Naive thymus-derived CD4-positive, alpha-beta T cell (primary cell): ENCODE data around the gene RPUSD3. TPM values are rescaled to one million over a fixed set of nuclear protein-coding genes. Genes with fewer than 3 reads are reported as not detected.
A peak's percentile ranks its signal among the peaks of the same experiment; 100 is the strongest.

Experiments
- ATAC-seq: fragments of 150-1000 bp; cut with Tn5 transposase; 2 replicates; pipeline ENCODE4 v1.10.0; 2021; ENCODE audit warnings: mild to moderate bottlenecking, moderate library complexity
- CTCF ChIA-PET: fragments of 350-600 bp; sonication (Branson Sonifier 250); formaldehyde crosslinking; loops from one replicate; lab custom pipeline; 2021; ENCODE audit warnings: antibody characterized with exemption; lab: Charles Lee
- POLR2A ChIA-PET: fragments of 350-600 bp; sonication (Branson Sonifier 250); formaldehyde crosslinking; loops from one replicate; lab custom pipeline; 2021; ENCODE audit warnings: antibody characterized with exemption, inconsistent platforms; lab: Charles Lee
- DNase-seq, 9 donors: peaks; one replicate each; pipeline versions ENCODE4 v3.0.0 to v3.0.0-alpha.2; 2020 to 2022; ENCODE audit warnings: mixed read lengths in 1 of 9
- H3K27ac ChIP-seq: one replicate; pipeline ENCODE4 v1.7.0; 2013; ENCODE audit warnings: mild to moderate bottlenecking, low read depth, low read length, moderate library complexity
- H3K27me3 ChIP-seq, 2 donors: one replicate each; pipeline ENCODE4 v1.7.0; 2013; ENCODE audit warnings: low read length in 2 of 2, mild to moderate bottlenecking in 2 of 2, moderate library complexity in 2 of 2; ENCODE audit not compliant: control insufficient read depth in 2 of 2, insufficient read depth in 2 of 2
- H3K36me3 ChIP-seq, 3 experiments: 1 replicate in 2 of 3; 2 replicates in 1 of 3; pipeline ENCODE4 v1.7.0; 2013; ENCODE audit warnings: low read length in 3 of 3, mild to moderate bottlenecking in 3 of 3, moderate library complexity in 1 of 3; ENCODE audit not compliant: insufficient read depth in 3 of 3, control insufficient read depth in 2 of 3
- H3K4me1 ChIP-seq, 2 donors: one replicate each; pipeline ENCODE4 v1.7.0; 2013; ENCODE audit warnings: low read length in 2 of 2, mild to moderate bottlenecking in 2 of 2, moderate library complexity in 1 of 2; ENCODE audit not compliant: control insufficient read depth in 2 of 2, insufficient read depth in 2 of 2
- H3K4me3 ChIP-seq: 2 replicates; pipeline ENCODE4 v1.7.0; 2013; ENCODE audit warnings: mild to moderate bottlenecking, low read length
- H3K9me3 ChIP-seq, 3 experiments: 1 replicate in 2 of 3; 2 replicates in 1 of 3; pipeline ENCODE4 v1.7.0; 2013; ENCODE audit warnings: low read length in 3 of 3; ENCODE audit not compliant: control insufficient read depth in 2 of 3
- H3K27ac Mint-ChIP-seq, 9 donors: one replicate each; pipeline ENCODE4 v1.8.0; 2020 to 2022; ENCODE audit warnings: mixed read lengths in 9 of 9, mild to moderate bottlenecking in 8 of 9, moderate library complexity in 5 of 9, inconsistent platforms in 2 of 9
- H3K27me3 Mint-ChIP-seq, 5 donors: one replicate each; pipeline ENCODE4 v1.8.0; 2021 to 2022; ENCODE audit warnings: mixed read lengths in 5 of 5, mild to moderate bottlenecking in 1 of 5
- H3K36me3 Mint-ChIP-seq, 5 donors: one replicate each; pipeline ENCODE4 v1.8.0; 2020 to 2022; ENCODE audit warnings: mixed read lengths in 5 of 5, mild to moderate bottlenecking in 3 of 5, inconsistent platforms in 1 of 5
- H3K4me1 Mint-ChIP-seq, 7 donors: one replicate each; pipeline ENCODE4 v1.8.0; 2020 to 2022; ENCODE audit warnings: mixed read lengths in 7 of 7, mild to moderate bottlenecking in 3 of 7, inconsistent platforms in 1 of 7
- H3K4me3 Mint-ChIP-seq, 10 donors: one replicate each; pipeline ENCODE4 v1.8.0; 2020 to 2022; ENCODE audit warnings: mild to moderate bottlenecking in 10 of 10, mixed read lengths in 10 of 10, moderate library complexity in 6 of 10, inconsistent platforms in 2 of 10
- H3K9me3 Mint-ChIP-seq, 11 donors: one replicate each; pipeline ENCODE4 v1.8.0; 2020 to 2022; ENCODE audit warnings: mixed read lengths in 11 of 11, mild to moderate bottlenecking in 4 of 11, inconsistent platforms in 1 of 11, moderate library complexity in 1 of 11
- intact Hi-C, 2 donors: fragments of 100-400 bp; cut with micrococcal nuclease; formaldehyde crosslinking; loops; one replicate each; pipeline ENCODE4 v1.15.1; 2023
- polyA plus RNA-seq, 2 donors: library from polyadenylated mRNA; unstranded; fragments of 300-500 nt; fragmentation: Illumina TruSeq; gene quantifications; one replicate each; pipeline ENCODE4 v1.2.3, GENCODE V29; 2021
- total RNA-seq, 6 experiments: library from RNA in 5 of 6; stranded (reverse) in 5 of 6; gene quantifications; 1 replicate in 5 of 6; 2 replicates in 1 of 6; pipeline ENCODE4 v1.2.3 and lab custom pipeline; 2021 to 2026

The RPUSD3 gene
- total and polyA plus RNA-seq, 7 experiments from 2014 or later, result 17.7 to 72.6 (median 61.1) TPM

- Mint-ChIP-seq H3K9me3 (no peaks in the 10 kb centered on the region), H3K4me3 (no peak overlapping the region), H3K36me3 (peaks cover 2 to 6% (median 3%) of the 10 kb centered on the region in 5 donors), H3K4me1 (peaks cover 4 to 24% (median 13%) of the 10 kb centered on the region in 7 donors), H3K27me3 (peaks cover 0 to 2% (median 0%) of the 10 kb centered on the region in 5 donors), H3K27ac (peak overlapping the region in 1 of 9 donors; percentile 20)
- POLR2A ChIA-PET, result no interaction called here
- H3K4me1 ChIP-seq, result peaks cover 4 to 15% of the 10 kb centered on the region in 2 donors
- H3K4me3 ChIP-seq, result no peak overlapping the region
- CTCF ChIA-PET, result no interaction called here
- H3K27ac ChIP-seq, result no peak overlapping the region
- peaks cover 0 to 3% (median 0%) of the 10 kb centered on the region in 3 experiments for H3K36me3 ChIP-seq
- no peak for ATAC-seq
- no peaks in the 10 kb centered on the region for H3K9me3 ChIP-seq
- DNase-seq, result no peak
- intact Hi-C loops, result no loop called here
- no peaks in the 10 kb centered on the region for H3K27me3 ChIP-seq
These were observed 43.7 kb upstream of the RPUSD3 start for GRCh38 chr3:9887480-9887879.

- H3K36me3 Mint-ChIP-seq, result peaks cover 0 to 3% (median 0%) of the 10 kb centered on the region in 5 donors
- Histone ChIP-seq H3K27ac (no peak overlapping the region), H3K4me3 (no peak overlapping the region), H3K36me3 (peaks cover 0 to 3% (median 0%) of the 10 kb centered on the region in 3 experiments), H3K9me3 (no peaks in the 10 kb centered on the region), H3K27me3 (no peaks in the 10 kb centered on the region), H3K4me1 (peaks cover 4 to 10% of the 10 kb centered on the region in 2 donors)
- ATAC-seq, result no peak
- no peak overlapping the region for H3K4me3 Mint-ChIP-seq
- CTCF ChIA-PET, result interaction anchor here (0.8 kb wide), 1 partner anchor 40 kb away, joined by 4 read pairs; no protein-coding TSS in a partner anchor
- H3K4me1 Mint-ChIP-seq, result peaks cover 0 to 15% (median 5%) of the 10 kb centered on the region in 7 donors
- POLR2A ChIA-PET, result interaction anchor here (0.6 kb wide), 1 partner anchor 79 kb away, joined by 4 read pairs; no protein-coding TSS in a partner anchor
- H3K9me3 Mint-ChIP-seq, result no peaks in the 10 kb centered on the region
- H3K27me3 Mint-ChIP-seq, result peaks cover 0 to 2% (median 0%) of the 10 kb centered on the region in 5 donors
- DNase-seq, result no peak
- intact Hi-C loops, result no loop called here
- H3K27ac Mint-ChIP-seq, result no peak overlapping the region
These were observed 42.5 kb upstream of the RPUSD3 start for GRCh38 chr3:9886328-9886727.

GRCh38 chr3:9884555-9885165 lies 40.9 kb upstream of the RPUSD3 start:
- H3K4me3 Mint-ChIP-seq, result no peak overlapping the region
- ChIA-PET CTCF (no interaction called here), POLR2A (no interaction called here)
- ATAC-seq, result no peak
- Histone ChIP-seq H3K27ac (no peak overlapping the region), H3K4me1 (peaks cover 0 to under 1% of the 10 kb centered on the region in 2 donors), H3K36me3 (no peaks in the 10 kb centered on the region), H3K4me3 (no peak overlapping the region), H3K9me3 (no peaks in the 10 kb centered on the region), H3K27me3 (no peaks in the 10 kb centered on the region)
- peaks cover 0 to 4% (median 0%) of the 10 kb centered on the region in 5 donors for H3K27me3 Mint-ChIP-seq
- no peak overlapping the region for H3K27ac Mint-ChIP-seq
- intact Hi-C loops, result no loop called here
- H3K36me3 Mint-ChIP-seq, result peaks cover 0 to 3% (median 0%) of the 10 kb centered on the region in 5 donors
- no peaks in the 10 kb centered on the region for H3K9me3 Mint-ChIP-seq
- DNase-seq, result no peak
- H3K4me1 Mint-ChIP-seq, result peaks cover 0 to 3% (median 0%) of the 10 kb centered on the region in 7 donors

GRCh38 chr3:9883706-9884554 lies 40.1 kb upstream of the RPUSD3 start:
- Mint-ChIP-seq H3K9me3 (no peaks in the 10 kb centered on the region), H3K4me3 (no peak overlapping the region), H3K27ac (no peak overlapping the region), H3K36me3 (peaks cover 0 to 3% (median 0%) of the 10 kb centered on the region in 5 donors), H3K4me1 (peaks cover 0 to under 1% (median 0%) of the 10 kb centered on the region in 7 donors), H3K27me3 (peaks cover 0 to 4% (median 0%) of the 10 kb centered on the region in 5 donors)
- no peaks in the 10 kb centered on the region for H3K36me3 ChIP-seq
- no peaks in the 10 kb centered on the region for H3K9me3 ChIP-seq
- no peaks in the 10 kb centered on the region for H3K27me3 ChIP-seq
- no peak overlapping the region for H3K4me3 ChIP-seq
- no peak for DNase-seq
- intact Hi-C loops, result no loop called here
- H3K4me1 ChIP-seq, result no peaks in the 10 kb centered on the region
- H3K27ac ChIP-seq, result no peak overlapping the region
- POLR2A ChIA-PET, result interaction anchor here (0.8 to 0.9 kb wide), 2 partner anchors 37 to 49 kb away, joined by 3 to 4 read pairs; partner anchors contain the start of gene CRELD1
- CTCF ChIA-PET, result interaction anchor here (0.7 kb wide), 1 partner anchor 109 kb away, joined by 3 read pairs; no protein-coding TSS in a partner anchor
- ATAC-seq, result no peak

DNA sequence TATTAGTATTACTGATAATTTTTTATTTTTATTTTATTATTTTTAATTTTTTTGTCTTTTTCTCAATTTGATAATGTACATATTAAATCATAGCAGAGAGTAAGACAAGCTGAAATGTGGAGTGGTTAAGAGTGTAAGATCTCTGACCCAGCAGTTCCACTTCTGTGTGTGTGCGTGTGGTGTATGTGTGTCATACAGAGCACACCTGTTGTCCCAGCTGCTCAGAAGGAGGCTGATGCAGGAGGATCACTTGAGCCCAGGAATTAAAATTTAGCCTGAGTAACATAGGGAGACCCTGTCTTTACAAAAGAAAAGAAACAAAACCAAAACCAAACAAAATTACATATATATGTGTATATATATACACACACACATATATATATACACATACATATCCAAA lies 37.6 kb upstream of the RPUSD3 start:
- CTCF ChIA-PET, result no interaction called here
- H3K27ac ChIP-seq, result no peak overlapping the region
- no peaks in the 10 kb centered on the region for H3K4me1 Mint-ChIP-seq
- peaks cover 0 to 5% (median 0%) of the 10 kb centered on the region in 5 donors for H3K27me3 Mint-ChIP-seq
- POLR2A ChIA-PET, result no interaction called here
- ATAC-seq (no peak), DNase-seq (no peak)
- intact Hi-C loops, result no loop called here
- H3K4me3 Mint-ChIP-seq, result no peak overlapping the region
- no peaks in the 10 kb centered on the region for H3K9me3 ChIP-seq
- no peaks in the 10 kb centered on the region for H3K36me3 ChIP-seq
- H3K36me3 Mint-ChIP-seq, result peaks cover 0 to 3% (median 0%) of the 10 kb centered on the region in 5 donors
- H3K9me3 Mint-ChIP-seq, result no peaks in the 10 kb centered on the region
- no peaks in the 10 kb centered on the region for H3K27me3 ChIP-seq
- no peaks in the 10 kb centered on the region for H3K4me1 ChIP-seq
- H3K4me3 ChIP-seq, result no peak overlapping the region
- no peak overlapping the region for H3K27ac Mint-ChIP-seq

- Histone ChIP-seq H3K27ac (no peak within 1 kb of the TSS), H3K4me1 (no peaks in the 10 kb centered on the region), H3K36me3 (no peaks in the 10 kb centered on the region), H3K4me3 (no peak within 1 kb of the TSS), H3K9me3 (no peaks in the 10 kb centered on the region), H3K27me3 (no peaks in the 10 kb centered on the region)
- Mint-ChIP-seq H3K36me3 (peaks cover 0 to 3% (median 0%) of the 10 kb centered on the region in 5 donors), H3K9me3 (no peaks in the 10 kb centered on the region), H3K27ac (no peak within 1 kb of the TSS), H3K4me3 (no peak within 1 kb of the TSS), H3K4me1 (no peaks in the 10 kb centered on the region), H3K27me3 (peaks cover 0 to 5% (median 0%) of the 10 kb centered on the region in 5 donors)
- no peak for ATAC-seq
- ChIA-PET POLR2A (interaction anchor here (1.1 kb wide), 1 partner anchor 10 kb away, joined by 3 read pairs; no protein-coding TSS in a partner anchor), CTCF (no interaction called here)
- intact Hi-C loops, result no loop called here
- no peak for DNase-seq
These were observed 36.2 kb upstream of the RPUSD3 start, which contains the start of gene CIDEC for GRCh38 chr3:9879830-9880549. CIDEC (minus strand) TSS chr3:9880253; CDS start chr3:9878486, 1,767 bp downstream.
